Activated T-cell treated with anti-CD3 and anti-CD28 coated beads, Interleukin-2, amount 50 U/mL, for 1 hour (primary cell): ENCODE results near the gene KCTD5.
A peak's percentile ranks its signal among the peaks of the same experiment; 100 is the strongest.
"Not testable (repeated sequence)": the region's sequence is repeated elsewhere in the genome, so short reads cannot be mapped to it uniquely, and the experiment has no call there.

Source experiments
- DNase-seq: peaks from one replicate; pipeline ENCODE4 v3.0.0-alpha.2; 2020

KCTD5 gene

DNA sequence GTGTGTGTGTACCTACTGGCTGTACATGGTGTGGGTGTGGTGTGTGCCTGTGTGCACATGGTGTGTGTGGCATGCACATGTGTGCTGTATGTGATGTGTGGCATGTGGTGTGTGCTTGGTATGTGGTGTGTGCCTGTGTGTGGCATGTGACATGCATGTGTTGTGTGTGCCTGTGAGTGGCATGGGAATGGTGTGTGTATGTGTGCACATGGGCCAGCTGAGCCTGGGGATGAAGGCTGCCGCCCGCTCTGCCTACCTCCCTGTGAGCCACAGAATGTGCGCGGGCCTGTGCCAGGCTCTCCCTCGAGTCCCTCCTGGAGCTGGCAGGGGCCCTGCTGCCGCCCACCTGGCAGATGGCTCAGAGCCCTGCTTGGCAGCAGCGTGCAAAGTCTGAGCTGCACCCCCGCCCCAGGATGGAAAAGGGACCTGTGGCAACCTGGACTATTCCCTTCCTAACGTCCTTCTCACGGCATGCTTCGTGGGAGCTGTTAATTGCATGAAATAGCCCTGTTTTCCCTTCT, 28.4 kb downstream of the KCTD5 start:
- DNase-seq = no peak

DNA sequence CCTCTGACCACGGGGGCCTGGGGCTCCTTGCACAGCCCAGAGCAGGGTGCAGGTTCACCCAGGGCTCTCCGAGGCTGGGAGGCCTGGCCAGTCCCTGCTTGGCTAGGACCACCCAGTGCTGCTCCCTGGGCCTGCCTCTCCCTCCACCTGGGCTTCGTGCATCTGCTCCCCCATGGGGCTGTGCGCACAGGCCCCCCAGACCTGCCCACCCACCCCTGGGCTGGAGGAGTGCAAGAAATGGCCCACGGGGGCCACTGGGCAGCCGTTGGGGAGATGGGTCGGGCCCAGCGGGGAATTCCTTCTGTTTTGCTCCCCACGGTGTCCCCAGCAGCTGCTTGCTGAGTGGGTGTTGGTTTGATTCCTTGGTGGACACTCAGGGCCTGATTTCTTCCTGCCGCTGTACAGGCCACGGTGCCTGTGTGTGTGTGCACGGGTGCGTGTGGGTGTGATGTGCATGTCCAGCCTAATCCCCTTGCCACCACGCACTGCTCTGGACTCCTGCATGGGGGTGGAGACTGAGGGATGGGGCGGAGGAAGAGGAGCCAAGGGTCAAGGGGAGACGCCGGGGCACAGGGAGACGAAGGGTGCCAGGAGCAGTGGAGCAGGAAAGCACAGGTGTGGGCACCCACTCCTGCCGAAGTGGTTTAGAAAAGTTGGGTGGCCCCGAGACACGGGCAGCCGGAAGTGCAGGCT, 29.2 kb downstream of the KCTD5 start:
- DNase-seq = no peak

DNA sequence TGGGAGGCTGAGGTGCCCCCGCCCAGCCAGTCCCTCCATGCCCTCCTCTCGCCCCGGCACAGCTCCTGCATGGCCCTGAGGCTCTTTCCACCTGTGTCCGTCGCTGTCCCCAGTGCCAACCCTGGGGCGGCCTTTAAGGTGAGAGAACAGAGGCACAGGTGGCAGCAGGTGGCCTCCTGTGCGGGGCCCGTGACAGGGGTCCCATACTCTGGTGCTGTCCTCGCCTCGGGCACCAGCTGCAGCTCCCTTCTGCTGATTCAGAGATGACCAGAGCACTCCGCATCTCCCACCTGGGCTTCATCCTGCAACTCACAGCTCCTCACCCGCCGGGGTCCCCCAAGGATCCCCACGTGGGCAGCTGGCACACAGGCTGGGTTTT, 29.7 kb downstream of the KCTD5 start:
- no peak for DNase-seq

DNA sequence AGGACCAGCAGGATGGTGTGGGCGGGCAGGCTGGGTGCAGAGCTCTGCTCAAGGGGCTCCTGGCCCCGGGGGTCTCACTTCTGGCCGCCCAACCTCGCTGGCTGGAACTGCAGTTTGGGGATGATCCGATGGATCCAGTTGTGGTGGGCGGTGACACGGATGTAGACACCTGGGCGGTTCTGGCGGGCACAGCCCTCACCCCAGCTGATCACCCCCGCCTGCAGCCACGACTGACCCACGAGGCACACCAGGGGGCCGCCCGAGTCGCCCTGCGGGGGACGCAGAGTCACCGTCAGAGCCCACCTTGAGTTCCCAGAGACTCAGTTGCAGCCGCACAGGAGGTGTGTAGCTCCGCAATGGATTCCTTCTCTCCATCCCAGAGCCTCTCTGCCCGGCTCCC, 30.2 kb downstream of the KCTD5 start:
- DNase-seq = no peak

DNA sequence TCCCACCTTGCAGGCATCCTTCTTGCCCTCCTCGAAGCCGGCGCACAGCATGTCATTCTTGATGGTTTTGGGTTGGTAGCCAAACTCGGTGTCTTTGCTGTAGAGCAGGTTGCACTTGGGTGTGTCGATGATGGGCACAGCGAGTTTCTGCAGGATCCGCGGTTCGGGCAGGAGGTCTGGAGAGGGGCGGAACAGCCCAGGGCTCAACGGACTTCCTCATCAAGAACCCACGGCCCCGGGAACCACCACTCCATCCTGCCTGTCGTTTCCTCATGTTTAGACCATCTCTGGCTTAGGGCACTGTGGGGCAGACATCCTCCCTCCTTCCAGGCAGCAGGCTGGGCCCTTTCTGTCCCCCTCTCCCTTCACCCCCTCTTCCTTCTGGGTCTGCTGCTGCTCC, 31.2 kb downstream of the KCTD5 start:
- DNase-seq = no peak

DNA sequence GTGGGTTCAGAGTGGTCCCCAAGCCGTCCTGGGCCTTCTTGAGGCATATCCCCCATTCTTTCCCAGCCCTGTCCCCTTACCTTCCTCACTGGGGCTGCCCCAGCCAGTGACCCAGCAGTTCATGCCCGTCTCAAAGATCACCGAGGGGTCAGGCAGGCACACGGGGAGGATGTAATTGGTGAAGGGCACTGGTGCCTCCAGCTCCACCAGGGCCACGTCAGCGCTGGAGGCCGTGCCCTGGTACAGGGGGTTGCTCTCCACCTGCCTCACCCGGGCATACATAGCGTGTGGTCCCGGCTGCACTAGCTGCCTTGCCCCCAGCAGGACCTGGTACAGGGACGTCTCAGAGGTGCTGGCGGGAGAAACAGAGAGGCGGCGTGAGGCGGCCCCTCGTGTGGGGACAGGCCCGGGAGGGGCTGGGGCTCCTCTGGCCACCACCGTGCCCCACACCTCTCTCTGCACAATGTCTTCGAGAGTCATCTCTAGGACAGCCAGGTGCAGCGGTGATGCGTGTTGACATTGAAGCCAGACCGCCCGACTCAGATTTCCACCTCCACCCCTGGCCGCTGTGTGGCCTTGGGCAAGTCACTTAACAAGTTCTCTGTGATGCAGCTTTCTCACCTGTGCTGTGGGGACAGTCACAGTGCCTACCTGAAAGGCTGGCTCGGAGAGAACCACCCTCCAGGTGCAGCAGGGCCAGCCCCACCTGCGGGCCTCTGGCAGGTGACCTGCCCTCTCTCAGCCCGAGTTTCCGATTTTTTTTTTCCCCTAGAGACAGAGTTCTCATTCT, 31.9 kb downstream of the KCTD5 start:
- no peak for DNase-seq

DNA sequence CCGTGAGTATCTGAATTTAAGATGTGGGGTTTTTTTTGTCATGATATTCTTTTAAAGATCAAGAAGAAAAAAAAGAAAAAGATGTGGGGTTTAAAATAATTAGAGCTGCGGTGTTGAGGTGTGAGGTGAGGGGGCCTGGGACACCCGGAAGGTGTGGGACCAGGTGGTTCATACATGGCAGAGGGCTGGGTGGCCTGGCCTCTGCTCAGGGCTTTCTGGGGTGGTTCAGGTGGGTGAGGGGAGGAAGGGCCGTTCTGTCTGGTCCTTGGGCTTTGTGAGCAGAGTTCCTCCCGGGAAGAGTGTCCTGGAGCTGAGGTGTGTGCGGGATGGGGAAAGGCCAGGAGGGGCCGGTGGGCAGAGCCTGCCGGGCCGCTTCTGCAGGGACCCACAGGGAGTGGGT, 32.7 kb downstream of the KCTD5 start:
- DNase-seq = no peak

DNA sequence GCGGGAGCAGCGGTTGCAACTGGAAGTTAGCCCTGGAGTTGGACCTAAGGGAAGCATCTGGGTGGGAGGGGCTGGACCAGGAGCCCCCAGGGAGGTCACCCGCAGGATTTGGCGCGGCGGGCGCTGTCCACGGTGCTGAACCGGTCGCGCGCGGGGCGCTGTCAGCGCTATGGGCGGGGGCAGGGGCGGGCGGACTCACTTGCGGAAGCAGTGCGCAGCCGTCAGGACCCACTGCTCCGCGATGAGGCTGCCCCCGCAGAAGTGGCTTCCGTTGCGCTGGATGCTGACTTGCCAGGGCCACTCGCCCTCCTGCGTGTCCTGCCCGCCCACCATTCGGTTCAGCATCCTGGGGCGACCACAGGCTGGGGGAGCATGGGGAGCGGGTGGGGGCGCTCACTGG, 33.2 kb downstream of the KCTD5 start:
- DNase-seq = peak; percentile 86

DNA sequence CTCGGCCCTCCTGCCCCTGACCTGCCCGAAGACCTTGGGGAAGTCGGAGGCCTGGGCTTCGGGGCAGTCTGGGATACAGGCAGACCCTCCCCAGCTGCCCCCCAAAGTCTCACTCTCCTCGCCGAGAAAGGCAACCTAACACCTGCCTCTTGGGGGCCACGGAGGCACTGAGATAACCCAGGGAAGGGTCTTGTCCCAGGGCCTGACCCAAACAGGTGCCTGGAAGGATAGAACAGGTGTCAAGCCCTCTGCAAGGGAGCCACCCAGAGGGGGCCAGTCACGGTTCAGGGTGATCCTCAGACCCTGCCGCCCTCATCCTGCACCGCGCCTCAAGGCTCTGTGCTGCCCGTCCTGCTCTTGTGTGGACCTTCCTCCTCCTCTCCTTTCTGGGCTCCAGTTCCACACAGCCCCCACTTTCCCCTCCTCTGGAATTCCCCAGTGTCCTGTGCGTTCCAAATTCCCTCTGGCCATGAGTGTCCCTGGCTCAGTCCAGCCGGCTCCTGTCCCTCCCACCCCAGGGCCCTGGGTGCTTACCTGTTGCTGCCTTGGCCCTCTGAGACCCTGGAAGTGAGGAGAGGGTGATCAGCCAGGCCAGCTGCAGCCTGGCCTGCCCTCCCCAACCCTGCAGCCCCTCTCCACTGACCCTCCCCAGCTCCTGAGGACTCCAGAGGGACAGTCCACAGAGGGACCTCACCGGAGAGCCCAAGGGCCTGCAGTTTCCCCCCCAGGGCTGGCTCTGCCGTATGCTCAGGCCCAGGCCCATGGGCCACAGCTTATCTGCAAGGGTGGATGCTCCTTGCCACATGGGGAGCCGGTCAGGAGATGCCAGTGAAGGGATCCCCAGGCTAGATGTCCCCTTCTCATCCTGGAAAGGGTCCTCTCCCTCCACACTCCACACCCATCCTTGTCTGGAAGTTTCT, 33.9 kb downstream of the KCTD5 start:
- no peak for DNase-seq

DNA sequence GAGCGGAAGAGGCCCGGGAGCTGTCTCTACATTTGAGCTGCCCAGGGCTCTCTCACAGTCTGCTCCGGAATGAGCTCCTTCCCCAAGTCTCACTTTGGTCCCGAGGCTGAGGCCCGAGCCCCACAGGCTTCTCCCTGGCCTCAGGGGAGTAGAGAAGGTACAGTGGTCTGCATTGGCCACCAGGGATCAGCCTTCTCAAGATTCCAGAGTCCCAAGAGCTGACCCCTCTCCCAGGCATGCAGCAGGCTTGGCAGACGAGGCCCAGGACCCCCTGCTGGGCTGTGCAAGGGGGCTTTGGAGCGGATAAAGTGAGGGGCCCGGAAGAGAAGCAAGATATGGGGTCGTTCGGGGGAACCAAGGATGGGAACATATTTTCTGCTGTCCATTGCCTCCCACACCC, 34.6 kb downstream of the KCTD5 start:
- no peak for DNase-seq

DNA sequence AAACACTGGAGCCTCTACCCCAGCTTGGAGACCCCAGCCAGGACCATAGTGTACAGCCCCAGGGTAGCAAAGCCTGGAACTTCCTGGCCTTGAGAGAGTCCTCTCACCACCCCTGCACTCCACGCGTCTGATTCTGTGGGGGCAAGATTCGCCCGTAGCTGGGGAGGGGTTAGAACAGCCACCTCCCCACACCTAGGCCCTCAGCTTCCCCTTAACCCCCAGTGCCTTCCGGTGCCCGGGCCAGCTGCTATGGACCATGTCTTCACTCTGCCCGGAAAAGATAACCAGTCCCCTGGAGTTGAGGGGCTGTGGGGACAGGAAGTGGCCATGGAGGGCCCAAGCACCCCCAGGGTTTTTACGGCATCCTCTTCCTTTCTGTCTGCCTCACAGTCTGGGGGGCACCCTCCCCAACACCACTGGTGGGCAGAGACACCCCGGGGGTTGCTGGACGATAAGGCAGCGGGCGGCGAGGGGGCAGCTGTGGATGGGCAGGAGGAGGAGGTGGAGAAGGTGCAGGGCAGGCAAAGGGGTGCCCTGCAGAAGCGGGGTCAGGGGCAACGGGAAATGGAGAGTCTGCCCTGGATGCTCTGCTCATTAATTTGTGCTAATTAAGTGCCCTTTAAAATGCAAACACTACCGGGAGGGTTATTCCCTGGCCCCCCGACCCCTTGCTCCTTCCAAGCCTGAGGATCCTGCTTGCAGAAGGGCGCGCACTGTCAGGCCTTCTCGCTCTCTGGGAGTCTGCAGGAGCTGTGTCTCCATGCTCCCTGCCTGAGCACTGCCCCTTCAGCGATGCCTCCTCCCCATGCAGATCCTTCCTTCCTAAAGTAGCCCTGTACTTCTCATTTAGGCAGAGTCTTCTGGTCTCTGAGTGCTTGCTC, 35.3 kb downstream of the KCTD5 start:
- no peak for DNase-seq

DNA sequence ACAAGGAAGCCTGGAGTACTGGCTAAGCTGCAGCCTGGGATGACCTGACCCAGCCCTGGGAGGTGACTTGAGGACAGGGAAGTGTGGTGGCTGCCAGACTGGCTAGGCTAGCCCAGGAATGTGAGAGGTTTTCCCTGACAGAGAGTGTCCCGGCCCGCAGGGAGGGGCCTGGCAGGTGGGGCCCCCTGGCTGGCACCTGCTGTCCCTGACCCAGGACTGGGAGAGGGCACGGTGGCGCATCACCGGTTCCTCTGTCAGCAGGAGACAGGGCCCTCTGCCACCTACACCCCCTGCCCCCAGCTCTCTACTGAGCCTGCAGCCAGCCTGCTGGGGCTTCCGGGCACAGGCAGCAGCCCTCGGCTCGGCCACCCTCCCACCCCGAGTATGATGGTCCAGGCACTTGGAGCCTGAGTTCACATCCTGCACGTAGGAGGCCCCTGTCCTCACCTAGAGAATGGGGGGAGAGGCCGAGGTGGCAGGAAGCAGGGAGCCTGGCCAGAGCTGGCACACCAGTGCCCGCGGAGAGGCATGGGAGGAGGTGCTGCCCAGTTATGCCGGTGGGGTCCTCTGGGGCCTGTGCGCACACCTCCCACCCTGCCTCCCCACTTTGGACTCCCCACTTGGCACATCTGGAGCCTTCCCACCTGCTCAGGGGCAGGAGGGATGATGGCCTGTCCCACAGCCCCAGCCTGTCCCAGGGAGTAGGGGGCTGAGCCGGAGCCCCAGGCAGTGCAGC, 37.2 kb downstream of the KCTD5 start:
- no peak for DNase-seq

DNA sequence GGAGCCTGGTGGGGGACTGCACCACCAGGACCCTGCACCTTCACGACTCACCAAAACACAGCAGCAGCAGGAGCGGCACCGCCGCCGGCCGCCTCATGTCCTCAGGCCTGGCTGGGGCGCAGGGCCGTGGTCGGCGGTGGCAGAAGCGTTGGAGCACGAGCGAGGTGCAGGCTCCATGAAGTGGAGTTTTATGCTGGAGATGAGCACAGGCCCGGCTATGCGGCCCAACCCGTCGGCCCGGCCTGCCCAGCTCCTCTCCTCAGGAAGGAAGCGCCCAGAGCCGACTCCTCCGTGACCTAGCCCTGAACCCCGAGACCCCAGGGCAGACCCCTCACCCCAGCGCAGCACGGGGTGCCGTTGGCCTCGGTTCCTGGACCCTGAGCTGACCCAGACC, 37.7 kb downstream of the KCTD5 start, which contains the start of gene PRSS27:
Gene PRSS27 (minus strand): TSS at position 161 of the 394 bp plus-strand sequence. CDS start 64 bp downstream, at position 97.
- no peak for DNase-seq

DNA sequence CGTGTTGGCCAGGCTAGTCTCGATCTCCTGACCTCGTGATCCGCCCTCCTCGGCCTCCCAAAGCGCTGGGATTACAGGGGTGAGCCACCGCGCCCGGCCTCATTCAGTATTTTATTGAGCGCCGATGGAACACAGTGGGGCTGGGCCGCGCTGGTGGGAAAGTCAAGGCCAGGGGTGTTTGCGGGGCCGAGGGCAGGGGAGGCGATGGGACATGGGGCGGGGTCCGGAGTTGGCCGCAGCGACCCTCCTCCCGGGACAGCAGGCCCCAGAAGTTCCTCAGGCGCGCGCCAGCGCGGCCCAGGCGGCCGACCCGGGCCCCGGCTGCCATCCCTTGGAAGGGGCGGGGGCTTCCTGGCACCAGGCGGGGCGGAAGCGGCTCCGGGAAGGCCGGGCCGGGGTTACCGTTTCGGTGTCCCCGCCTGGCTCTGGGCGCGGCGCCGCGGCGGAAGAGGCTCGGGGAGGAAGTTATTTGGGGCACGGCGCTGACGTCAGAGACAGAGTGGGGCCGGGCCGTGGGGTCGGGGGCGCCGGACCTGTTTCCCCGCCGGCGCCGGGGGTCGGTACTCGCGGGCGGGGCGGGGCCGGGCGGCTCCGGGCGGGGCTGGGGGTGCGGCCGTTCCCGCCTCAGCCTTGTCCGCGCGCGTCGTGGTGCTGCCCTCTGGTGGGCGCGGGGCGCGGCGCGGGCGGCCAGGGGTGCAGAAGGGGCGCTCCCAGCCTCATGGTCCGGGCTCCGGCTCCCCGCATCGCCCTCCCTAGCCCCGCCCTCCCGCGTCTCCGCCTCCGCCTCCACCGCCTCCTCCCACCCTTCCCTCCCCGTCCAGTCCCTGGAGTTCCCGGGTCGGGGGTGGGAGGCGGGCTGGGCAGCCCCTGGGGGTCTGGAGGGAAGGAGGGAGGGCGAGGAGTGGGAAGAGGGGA, 38.7 kb downstream of the KCTD5 start:
- DNase-seq = peak; percentile 87

DNA sequence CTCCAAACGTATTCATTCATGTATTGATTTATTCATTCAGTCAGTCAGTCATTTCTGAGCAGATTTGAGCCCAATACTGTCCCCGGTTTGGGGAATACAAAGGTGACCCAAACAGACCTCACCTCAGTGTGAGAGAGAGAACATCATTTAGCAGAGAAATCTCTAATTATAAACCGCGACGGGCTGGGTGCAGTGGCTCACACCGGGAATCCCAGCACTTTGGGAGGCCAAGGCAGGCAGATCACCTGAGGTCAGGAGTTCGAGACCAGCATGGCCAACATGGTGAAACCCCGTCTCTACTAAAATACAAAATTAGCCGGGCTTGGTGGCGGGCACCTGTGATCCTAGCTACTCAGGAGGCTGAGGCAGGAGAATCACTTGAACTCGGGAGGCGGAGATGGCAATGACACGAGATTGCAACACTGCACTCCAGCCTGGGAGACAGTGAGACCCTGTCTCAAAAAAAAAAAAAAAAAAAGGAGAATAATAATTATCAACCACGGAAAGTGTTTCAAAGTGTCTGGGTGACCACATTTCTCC, 39.4 kb downstream of the KCTD5 start:
- DNase-seq = not testable (repeated sequence)

DNA sequence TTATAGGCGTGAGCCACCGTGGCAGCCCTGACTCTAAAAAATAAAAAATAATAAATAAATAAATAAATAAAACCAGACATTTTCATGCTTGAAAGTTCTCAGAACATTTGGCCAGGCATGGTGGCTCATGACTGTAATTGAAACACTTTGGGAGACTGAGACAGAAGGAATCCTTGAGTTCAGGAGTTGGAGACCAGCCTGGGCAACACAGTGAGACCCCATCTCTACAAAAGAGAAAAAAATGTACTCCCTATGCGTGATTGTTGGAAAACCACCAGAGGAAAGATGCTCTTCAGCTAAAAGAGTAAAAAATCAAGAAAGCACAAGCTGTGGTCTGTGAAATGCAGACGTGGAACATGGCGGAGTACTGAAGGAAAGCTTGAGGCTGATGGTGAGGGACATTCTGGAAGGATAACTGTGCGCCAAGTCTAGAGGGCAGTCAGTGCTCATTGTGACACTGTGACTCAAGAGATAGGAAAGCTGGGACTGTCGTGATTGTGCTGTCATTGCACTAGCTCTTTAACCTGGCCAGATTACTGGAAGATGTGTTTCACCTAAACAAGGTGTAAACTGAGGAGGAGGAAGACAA, 41.9 kb downstream of the KCTD5 start:
- no peak for DNase-seq

DNA sequence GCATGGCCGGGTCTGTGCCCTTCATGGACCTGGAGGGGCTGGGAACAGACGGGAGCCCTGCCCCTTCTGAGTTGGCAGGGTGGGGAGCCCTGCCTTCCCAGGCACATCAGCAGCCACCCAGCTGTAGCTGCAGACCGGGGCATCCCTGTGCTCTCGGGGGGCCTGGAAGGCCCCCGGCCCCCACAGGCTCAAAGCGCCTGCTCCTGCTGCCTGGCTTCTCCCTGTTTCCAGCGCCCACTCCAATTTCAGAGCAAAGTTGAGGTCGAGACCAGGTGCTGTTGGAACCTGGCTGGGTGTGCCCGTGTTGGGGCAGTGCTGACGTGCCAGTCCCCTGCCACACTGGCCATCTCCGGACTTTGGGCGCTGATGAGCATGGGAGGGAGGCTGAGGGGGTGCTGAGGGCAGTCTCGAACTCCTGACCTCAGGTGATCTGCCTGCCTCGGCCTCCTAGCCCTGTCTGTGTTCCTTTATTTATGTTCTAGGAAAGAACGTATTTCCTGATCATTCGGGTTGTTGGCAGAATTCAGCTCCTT, 42.6 kb downstream of the KCTD5 start:
- DNase-seq = no peak

DNA sequence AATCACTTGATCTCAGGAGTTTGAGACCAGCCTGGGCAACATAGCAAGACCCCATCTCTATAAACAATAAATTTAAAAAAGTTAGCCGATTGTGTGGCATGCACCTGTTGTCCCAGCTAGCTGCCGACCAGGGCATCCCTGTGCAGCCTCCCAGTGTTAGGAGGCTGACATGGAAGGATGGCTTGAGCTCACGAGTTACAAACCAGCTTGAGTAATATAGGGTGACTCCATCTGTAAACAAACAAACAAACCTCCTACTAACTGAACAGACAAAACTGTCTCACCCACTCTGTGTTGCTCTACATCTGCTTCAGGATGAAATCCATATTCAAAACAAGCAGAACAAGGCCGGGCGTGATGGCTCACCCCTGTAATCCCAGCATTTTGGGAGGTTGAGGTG, 44.6 kb downstream of the KCTD5 start:
- DNase-seq = no peak

DNA sequence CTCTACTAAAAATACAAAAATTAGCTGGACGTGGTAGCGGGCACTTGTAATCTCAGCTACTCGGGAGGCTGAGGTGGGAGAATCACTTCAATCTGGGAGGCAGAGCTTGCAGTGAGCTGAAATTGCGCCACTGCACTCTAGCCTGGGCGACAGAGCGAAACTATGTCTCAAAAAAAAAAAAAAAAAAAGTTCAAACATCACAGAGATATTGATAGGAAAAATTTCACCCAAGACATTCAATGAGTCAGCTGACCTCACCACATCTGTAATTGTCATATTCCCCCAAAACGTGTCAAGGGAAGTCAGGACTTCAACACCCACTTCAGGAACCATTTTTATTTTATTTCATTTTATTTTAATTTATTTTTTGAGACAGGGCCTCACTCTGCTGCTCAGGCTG, 45.7 kb downstream of the KCTD5 start:
- DNase-seq = no peak
